IPS DF 19.7 (cell line): ENCODE measurements around the gene RBM38.

Source experiments
- DNase-seq: peaks from one replicate; pipeline ENCODE4 v3.0.0-alpha.2; 2013; ENCODE audit warnings: low read depth, low spot score

The RBM38 gene

DNA sequence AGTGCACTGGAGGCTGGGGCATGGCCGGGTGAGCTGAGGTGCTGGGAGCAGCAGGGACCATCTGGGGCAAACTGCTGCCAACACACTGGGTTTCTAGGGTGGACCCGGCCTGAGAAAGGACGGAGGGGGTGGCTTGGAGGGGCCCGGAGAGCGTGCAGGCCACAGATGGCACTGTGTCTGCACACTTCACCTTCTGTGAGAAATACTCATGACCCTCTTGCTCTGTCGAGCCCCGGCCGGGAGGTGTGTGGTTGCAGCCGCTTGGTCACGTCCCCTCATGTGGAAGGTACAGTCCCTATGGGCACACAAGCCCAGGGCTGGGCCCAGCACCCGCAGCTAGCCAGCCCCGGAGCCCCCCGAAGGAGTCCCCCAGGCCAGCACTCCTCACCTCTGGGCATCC lies 59.7 kb downstream of the RBM38 start:
- no peak for DNase-seq

DNA sequence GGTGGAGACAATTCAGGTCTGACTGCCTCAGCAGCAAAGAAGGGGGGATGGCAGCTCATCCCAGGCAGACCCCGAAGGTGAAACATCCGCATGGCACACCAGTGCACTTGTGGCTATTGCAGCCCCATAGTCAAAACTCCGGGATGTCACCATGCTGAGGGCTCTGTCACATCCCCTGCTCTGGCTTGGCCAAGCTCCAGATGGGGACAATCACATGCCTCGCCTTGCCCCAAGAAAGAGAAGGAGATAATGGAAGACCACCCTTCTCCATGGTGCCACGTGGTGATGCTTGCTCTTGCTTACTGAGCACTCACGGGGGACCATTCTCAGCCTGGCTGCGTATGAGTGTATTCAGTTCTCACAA lies 60.2 kb downstream of the RBM38 start:
- DNase-seq: no peak

DNA sequence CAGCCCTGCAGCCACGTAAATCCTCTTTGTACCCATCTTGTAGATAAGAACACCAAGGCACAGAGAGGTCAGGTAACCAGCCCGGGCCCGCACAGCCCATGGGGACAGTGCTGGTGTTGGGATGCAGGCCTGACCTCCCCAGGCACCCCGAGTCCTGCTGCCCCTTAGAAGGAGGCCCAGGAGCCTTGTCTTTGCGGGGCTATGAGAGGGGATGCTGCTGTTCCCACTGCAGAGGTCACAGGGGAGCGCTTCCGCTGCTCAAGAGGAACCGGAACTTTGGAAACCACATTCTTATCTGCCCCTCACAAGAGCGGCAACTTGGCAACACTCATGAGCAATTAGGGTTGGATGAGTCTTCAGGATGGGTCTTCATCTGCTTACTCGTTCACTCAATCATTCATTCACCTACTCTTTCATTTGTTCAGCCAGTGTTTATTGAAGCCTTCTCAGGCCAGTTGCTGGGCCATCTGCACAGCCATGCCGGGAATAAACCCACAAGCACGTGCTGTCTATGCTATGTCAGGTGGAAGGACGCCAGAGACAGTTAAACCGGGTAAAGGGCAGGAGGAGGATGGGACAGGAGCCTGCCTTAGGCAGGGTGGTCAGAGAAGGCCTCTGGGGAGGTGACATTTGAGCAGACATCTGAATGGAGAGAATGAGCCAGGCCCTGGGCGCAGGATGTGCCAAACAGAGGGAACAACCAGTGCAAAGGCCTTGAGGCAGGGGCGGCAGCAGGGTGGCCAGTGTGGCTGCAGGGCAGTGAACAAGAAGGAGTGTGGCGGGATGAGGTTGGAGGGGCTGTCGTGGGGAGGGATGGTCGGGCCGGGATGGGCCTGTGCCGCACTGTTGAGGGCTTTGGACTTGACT lies 60.8 kb downstream of the RBM38 start:
- DNase-seq: no peak

DNA sequence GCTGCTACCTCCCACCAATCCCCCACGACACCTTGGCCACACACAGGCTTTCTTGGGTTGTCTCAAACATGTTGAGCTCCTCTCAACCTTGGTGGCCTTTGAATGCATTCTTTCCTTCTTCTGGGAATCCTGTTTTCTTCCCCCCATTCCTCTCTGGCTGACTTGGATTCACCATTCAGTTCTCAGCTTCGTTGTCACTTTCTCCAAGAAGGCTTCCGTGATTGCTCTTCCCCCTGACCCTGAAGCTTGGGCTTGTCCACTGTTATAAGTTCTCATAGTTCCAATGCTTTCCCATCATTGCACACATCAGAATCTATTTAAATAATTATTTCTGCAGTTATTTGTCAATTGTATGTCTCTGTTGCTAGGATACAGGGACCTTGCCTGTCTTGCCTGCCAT lies 64.2 kb downstream of the RBM38 start:
- DNase-seq: no peak

DNA sequence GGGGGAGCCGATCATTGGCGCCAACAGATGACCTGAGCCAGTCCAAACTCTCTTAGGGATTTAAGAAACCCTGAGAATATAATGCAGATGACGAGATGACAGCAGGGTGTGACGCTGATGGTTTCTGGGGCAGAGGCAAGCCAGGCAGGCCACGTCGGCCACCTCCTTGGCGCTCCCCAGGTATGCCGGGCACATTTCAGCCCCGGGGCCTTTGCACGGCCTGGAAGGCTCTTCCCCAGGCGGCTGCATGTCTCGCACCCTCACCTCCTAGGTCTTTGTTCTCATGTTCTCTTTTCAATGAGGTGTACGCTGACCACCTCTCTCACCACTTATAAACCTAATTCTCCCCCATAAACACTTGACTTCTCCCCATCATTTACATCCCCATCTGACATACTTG lies 64.9 kb downstream of the RBM38 start:
- DNase-seq: no peak

DNA sequence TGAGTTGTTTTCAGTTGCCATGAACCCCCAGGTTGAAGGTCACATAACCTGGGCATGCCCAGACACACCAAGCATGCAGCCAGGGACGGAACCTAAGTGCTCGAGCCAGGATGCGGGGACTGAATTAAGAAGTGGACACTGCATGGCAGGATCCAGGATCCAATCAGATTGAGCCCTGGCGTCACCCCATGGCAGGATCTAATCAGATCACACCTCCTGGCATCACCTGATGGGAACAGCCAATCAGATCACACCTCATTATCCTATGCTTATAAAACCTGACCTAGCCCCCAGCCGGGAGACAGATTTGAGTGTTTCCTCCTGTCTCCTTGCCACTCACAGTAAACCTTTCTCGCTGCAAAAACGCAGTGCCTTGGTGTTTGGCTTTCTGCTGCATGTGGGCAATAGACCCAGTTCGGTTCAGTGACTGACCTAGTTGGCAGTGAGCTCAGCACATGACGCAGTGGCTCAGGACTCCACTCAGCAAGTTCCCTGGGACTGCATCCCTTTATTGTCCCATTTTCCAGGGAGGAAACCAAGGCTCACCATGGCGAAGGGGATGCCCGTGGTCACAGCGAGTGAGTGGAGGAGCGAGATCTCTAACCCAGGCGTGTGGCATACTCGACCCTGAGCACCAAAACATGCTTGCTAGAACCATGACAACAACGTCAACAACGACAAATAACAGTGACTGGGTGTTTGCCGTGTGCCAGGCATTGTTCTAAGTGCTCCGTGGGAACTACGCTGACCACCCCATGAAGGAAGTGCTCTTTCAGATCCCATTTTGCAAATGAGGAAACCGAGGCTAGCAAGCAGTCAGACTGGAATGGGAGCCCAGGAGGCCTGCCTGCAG lies 66.3 kb downstream of the RBM38 start:
- DNase-seq: no peak

- DNase-seq: no peak
These were observed 67.4 kb downstream of the RBM38 start for GRCh38 chr20:57458400-57459160.
